ENCODE measurements around the gene ADCY2.

GRCh38 chr5:7394889-7395431 is 978 bp upstream of the ADCY2 start:
- TF ChIP-seq TAL1 (IDR thresholded peaks at IDR 0.05) = no peak
- TF ChIP-seq REST (IDR thresholded peaks at IDR 0.05; ENCODE audit: borderline replicate concordance) = no peak
- no peak for TF ChIP-seq REST (CRISPR knock-in tag; IDR thresholded peaks at IDR 0.05; ENCODE audit: low read depth)
- no peak for TF ChIP-seq HDAC2 (IDR thresholded peaks at IDR 0.05)
- no peak for TF ChIP-seq EP300 (IDR thresholded peaks at IDR 0.05; ENCODE audit: low read length)
- TF ChIP-seq ATF2 (CRISPR knock-in tag; IDR thresholded peaks at IDR 0.05) = no peak
- TF ChIP-seq JUNB (CRISPR knock-in tag; conservative IDR thresholded peaks at IDR 0.05) = no peak
- no peak for TF ChIP-seq MEIS2 (IDR thresholded peaks at IDR 0.05; ENCODE audit: partially characterized antibody)
- TF ChIP-seq SP1 (CRISPR knock-in tag; IDR thresholded peaks at IDR 0.05) = no peak
- TF ChIP-seq CTCF (IDR thresholded peaks at IDR 0.05 in 2 of 3, conservative IDR thresholded peaks at IDR 0.05 in 1 of 3; ENCODE audit: insufficient read depth in 2 of 3, low read depth in 1 of 3, low read length in 3 of 3) = no peak
- TF ChIP-seq FOXJ3 (CRISPR knock-in tag; IDR thresholded peaks at IDR 0.05) = no peak

Measured in K562 (cell line).